Heart left ventricle (tissue), 13 donors: ENCODE measurements around the gene SLC26A9.

Source experiments
- CTCF ChIP-seq, 12 donors: fragments of 200-600 bp; sonication (generic) in 4 of 12; IDR thresholded peaks; one replicate each; pipeline versions ENCODE4 v1.5.0 to v1.8.0; 2018 to 2022; ENCODE audit warnings: antibody characterized with exemption in 12 of 12, mild to moderate bottlenecking in 5 of 12
- POLR2A ChIP-seq, 2 donors: fragments of 450-650 bp; IDR thresholded peaks; one replicate each; pipeline ENCODE4 v1.6.1; 2017; ENCODE audit warnings: antibody characterized with exemption in 2 of 2, mild to moderate bottlenecking in 2 of 2, moderate library complexity in 2 of 2
- donor health status: ischemic (EF 13 %, LVEDD 7.1; RV severe dilation, severe dysfunction).
- donor health status: DM: no; HTN: yes; CAD: no.
- donor health status: DM: no; HTN: no; CAD: no.
- donor health status: ischemic (EF 25% LVEDD 6.9; RV normal size, moderate dysfunction).
- donor health status: ischemic (EF 25% LVEDD 5.7; RV mildly dilated, moderate dysfunction).
- donor health status: ischemic (EF 35%, LVEDD 5.7; RV mildly dilated, moderate dysfunction).
- donor health status: nonischemic (EF 11% LVEDD 7.7; RV severe dilation, severe dysfunction).
- donor health status: DM: yes; HTN: yes; CAD: no.
- donor health status: PGD.
- donor health status: ischemic (EF 29% LVEDD 5.4; RV normal size, mild dysfunction).
- donor health status: nonischemic (EF 23%, LVEDD 6.1; RV moderate dilation, normal function).

- TF ChIP-seq CTCF (IDR thresholded peaks at IDR 0.05) (no peak), POLR2A (IDR thresholded peaks at IDR 0.05) (no peak)
These were observed 561 bp downstream of the SLC26A9 start for GRCh38 chr1:205942631-205943159.
